Activated CD8-positive, alpha-beta memory T cell treated with anti-CD3 and anti-CD28 coated beads, Interleukin-2, amount 50 U/mL, for 1 hour (primary cell): ENCODE data around the gene NSMF.
"Not testable (repeated sequence)": the region's sequence is repeated elsewhere in the genome, so short reads cannot be mapped to it uniquely, and the experiment has no call there.

Experiments used
- DNase-seq: peaks from one replicate; pipeline ENCODE4 v3.0.0-alpha.2; 2020; ENCODE audit errors: extremely low read depth

NSMF gene

DNA sequence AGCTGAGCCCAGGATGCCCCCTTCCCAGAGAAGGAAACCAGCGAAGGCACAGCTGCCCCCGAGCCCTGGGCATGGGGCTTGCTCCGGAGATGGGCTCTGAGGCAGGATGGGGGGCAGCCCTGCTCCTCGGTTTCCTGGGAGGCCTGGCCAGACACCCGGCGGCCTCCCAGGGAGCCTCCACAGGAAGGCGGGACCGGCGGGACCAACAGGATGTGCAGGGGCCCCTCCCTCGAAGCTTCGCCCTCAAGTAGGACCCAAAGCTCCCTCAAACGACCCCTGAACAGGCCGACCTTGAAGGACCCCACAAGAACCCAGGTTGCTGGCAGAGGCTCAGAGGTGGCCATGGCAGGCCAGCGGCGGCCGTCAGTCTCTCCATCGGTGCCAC, 47.9 kb downstream of the NSMF start:
- no peak for DNase-seq

DNA sequence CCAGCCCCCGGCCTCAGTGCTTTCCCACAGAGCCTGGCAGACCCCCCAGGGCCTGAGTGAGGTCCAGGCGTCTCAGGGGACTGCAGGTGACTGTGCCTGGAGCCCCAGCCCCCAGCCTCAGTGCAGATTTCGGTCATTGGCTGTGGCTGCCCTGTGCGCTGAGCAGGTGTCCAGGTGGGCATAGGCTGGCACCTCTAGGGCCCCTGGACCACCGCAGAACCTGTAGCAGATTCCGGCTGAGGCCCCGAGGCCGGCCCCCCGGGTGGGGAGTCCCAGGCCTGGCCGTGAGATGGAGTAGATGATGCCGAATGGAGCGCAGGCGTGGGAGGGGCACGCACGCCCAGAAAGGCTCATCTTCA, 48.3 kb downstream of the NSMF start:
- DNase-seq, result no peak

DNA sequence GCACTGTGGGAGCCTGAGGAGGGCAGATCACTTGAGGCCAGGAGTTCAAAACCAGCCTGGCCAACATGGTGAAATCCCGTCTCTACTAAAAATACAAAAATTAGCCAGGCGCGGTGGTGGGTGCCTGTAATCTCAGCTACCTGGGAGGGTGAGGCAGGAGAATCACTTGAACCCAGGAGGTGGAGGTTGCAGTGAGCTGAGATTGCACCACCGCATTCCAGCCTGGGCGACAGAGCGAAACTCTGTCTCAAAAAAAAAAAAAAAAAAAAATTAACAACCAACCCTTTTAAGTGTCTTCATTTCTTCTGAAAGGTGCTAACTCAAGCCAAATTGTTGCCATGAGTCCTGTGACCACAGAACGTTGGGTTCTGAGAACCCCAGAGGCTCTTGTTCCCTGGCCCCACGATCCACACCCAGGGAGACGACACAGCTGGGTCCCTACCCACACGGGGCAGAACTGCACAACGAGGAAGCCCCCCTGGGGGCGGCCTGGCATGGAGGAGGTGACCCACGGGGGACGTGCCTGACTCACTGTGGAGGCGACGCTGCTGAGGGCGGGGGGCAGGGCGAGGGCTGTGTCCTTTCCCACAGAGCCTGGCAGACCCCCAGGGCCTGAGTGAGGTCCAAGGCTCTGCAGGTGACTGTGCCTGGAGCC, 48.8 kb downstream of the NSMF start:
- DNase-seq, result not testable (repeated sequence)

DNA sequence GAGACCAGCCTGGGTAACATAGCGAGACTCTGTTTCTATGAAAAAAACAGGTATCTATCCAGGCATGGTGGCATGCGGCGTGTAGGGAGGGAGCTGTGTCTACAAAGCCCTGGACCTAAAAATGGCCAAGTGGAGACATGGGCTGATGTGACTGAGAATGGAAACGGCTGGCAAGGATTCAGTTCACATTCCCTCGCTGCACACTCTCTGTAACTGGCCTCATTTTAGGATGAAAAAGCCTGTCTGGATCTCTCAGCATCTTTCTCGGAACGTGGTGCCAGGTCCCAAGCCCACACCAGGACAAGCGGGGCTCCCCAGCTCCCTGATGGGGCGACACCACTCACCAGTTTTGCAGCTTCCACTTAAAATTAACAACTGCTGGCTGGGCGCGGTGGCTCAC, 49.6 kb downstream of the NSMF start:
- DNase-seq, result no peak

DNA sequence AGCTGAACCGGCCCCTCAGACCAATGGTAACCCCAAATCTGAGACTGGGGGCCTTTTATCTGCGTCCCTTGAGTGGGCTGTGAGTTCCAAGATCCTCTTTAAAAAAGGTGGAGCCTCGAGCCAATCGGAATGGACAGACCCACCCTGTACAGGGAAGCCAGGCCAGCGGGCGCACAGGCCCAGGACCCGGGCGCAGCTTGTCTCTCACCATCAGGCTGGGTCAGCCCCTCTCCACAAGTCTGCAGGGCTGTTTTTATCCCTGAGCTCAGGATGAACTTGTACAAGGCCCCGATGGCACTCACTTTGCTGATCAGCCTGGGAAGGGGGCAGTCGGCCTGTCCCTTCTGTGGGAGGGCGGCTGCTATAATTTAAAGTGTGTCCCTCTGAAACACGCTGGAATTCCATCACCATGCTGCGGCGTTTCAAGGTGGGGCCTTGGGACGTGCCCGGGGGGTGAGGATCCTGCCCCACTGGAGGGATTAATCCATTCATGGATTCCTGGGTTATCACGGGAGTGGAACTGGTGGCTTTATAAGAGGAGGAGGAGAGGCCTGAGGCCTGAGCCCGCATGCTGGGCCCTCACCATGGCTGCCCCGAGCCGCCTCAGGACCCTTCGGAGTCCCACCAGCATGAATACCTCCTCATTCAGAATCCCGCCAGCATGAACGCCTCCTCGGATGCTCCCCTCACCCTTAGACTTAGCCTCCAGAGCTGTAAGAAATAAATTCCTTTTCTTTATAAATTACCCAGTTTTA, 50.3 kb downstream of the NSMF start:
- DNase-seq, result no peak

DNA sequence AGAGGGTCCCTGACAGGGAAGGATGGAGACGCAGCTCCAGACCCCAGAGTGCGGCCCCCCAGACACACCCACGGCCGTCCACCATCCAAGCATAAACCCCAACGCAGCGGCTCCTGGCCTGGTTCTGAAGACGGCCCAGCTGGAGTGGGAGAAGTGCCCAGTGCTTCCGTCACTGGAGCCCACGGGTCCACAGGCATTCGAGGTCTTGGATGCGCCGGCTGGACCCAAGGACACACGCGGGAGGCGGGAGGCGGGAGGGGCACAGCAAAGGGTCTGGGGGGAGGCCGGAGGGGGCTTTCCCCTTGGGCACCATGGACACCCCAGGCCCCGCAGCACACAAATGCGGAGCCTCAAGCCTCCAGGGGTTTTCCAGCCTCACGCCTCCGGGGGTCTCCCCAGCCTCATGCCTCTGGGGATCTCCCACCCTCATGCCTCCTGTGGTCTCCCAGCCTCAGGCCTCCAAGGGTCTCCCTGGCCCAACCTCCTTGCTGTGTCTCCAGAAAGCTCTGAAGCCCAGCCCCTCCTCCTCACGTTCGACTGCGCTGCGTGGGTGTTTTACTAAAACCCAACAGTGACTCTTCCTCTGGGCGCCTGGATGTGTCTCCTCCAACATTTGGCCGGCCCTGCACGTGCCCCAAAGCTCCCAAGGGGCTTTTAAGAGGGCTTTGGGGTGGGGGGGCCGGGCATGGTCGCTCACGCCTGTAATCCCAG, 51.4 kb downstream of the NSMF start:
- no peak for DNase-seq

DNA sequence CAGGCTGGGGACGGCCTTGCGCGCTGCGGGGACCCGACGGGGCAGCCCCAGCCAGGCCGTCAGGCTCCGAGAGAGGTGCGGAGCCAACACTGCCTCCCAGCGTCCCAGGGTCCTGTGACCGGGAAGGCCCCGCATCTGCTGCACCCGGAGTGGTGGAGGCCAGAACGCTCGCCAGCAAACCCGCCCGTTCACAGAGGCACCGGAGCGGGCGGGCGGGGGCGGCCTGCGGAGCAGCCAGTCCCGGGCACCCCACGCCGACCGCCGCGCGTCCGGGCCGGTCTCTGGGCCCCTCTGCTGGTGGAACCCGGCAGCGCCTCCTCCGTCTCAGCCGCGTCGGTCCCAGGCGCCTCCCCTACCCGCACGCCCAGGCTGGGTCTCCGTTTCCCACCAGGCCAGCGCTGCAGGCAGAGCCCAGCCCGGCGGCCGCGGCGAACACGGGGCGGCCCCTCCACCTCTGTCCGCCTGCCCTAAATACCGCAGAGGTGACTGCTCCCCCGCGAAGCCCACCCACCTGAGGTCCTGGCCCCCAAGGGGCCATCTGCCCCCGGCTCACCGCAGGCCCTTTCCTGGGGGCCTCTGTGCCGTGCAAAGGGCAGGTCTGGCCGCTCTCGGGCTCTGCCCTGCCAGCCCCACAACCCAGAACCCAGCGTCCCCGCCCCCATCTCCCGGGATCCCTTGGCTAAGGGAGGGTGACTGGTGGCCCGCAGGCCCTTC, 52.1 kb downstream of the NSMF start:
- DNase-seq, result no peak

DNA sequence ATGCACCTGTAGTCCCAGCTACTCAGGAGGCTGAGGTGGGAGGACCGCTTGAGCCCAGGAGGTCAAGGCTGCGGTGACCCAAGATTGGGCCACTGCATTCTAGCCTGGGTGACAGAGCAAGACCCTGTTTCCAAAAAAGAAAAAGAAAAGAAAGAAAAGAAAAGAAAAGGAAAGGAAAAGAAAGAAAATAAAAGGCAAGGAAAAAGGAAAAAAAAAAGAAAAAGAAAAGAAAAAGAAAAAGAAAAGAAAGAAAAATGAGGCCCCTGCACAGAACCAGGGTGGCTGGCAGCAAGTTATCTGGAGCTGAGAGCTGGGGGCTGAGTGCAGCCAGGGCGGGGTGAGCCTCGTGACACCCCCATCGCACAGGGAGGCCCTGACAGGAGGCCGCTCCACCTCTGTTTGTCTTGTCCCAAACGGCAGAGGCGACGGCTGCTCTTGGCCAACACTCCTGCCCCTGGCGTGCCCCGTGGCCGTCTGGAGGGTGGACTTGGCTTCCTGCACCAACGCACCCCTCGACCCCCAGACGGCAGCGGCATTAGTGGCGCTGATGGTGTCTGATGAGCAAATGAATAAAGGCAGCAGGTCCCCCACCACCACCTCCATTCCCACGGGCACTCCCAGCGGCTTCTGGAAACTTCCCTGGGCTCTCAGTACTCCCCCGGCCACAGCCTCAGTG, 52.9 kb downstream of the NSMF start:
- no peak for DNase-seq

DNA sequence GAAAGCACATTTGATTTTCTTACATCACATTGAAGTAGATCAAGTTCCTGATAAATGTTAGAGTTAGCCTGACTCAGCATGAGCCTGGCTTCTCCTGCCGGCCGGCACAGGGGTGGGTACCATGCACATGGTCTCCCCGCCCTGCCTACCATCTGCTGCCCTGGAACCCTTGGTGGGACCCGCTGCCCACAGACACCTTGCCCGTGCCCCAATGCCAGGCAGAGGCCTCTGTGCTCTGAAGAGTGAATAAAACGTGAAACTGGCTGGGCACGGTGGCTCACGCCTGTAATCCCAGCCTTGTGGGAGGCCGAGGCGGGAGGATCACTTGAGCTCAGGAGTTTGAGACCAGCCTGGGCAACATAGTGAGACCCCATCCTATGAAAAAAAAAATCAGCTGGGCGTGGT, 53.5 kb downstream of the NSMF start:
- DNase-seq, result no peak

DNA sequence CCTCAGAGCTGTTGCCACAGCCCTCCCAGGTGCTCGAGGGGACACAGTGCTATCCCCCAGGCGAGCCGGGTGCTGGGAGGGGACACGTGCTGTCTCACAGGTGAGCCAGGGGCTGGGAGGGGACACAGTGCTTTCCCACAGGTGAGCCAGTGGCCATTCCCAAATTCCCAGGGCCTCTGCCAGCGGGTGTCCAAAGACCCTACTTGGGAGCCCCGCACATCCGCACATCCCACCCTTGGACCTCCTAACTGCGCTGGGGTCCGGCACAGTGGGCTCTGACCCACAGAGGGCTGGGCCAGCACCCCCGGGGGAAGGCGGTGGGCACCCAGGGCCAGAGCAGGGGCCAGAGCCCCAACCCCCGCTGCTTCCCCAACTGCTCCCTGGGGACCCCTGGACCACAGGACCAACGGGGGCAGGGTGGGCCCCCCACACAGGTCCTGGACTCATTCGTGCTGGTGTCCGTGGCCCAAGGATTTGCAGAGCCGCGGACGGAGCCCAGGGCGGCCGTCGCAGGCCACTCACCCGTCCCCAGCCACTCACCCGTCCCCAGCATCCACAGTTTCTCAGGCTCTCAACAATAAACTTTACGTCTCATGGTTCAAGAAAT, 54.1 kb downstream of the NSMF start:
- no peak for DNase-seq

DNA sequence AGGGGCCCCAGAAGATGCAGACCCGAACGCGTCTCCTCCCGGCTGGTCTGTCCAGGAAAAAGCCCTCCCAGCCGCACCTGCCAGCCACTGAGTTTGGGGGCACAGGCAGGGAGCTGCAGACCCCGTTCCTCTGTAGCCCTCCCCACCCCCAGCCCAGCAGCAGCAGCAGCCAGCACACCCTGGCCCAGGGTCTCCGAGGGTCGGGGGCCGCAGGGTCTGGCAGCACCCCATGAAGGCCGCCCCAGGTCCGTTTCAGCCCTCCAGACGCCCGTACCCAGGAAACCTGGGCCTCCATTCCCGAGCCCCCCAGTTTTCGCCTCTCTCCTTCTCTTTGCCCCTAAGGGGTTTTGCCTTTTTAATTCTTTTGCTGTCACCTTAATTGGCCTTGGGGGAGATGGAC, 55.9 kb downstream of the NSMF start:
- no peak for DNase-seq

DNA sequence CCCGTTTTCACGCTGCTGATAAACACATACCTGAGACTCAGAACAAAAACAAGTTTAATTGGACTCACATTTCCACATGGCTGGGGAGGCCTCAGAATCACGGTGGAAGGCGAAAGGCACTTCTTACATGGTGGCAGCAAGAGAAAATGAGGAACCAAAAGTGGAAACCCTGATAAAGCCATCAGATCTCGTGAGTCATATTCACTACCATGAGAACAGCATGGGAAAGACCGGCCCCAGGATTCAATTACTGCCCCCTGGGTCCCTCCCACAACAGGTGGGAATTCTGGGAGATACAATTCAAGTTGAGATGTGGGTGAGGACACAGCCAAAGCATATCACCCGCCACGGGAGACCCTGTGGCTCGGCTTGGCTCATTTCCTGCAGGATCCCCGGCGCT, 56.4 kb downstream of the NSMF start:
- no peak for DNase-seq

DNA sequence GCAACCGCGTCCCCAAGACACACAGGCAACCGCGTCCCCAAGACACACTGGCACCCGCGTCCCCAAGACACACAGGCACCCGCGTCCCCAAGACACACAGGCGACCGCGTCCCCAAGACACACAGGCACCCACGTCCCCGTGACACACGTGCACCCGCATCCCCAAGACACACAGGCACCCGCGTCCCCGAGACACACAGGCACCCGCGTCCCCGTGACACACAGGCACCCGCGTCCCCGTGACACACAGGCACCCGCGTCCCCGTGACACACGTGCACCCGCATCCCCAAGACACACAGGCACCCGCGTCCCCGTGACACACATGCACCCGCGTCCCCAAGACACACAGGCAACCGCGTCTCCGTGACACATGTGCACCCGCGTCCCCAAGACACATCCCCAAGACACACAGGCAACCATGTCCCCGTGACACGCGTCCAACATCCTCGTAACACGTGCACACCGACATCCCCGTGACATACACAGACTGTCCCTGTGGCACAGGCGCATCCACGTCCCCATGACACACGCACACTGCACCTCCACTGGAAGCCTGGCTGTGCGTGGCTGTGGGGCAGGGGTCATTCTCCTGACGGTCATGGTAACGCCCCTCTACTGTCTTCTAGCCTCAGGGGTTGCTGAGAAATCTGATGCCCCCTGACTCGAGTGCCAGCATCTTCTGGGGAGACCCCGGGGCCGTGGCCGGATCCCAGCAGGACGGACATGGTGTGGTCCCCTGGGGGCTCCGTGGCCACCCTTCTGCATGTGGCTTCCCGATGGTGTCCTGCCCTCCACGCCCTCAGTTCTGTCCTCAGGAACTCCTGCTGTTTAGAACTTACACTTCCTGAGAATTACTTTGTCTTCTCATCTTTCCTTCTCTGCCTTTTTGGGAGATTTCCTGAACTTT, 60.3 kb downstream of the NSMF start:
- no peak for DNase-seq

DNA sequence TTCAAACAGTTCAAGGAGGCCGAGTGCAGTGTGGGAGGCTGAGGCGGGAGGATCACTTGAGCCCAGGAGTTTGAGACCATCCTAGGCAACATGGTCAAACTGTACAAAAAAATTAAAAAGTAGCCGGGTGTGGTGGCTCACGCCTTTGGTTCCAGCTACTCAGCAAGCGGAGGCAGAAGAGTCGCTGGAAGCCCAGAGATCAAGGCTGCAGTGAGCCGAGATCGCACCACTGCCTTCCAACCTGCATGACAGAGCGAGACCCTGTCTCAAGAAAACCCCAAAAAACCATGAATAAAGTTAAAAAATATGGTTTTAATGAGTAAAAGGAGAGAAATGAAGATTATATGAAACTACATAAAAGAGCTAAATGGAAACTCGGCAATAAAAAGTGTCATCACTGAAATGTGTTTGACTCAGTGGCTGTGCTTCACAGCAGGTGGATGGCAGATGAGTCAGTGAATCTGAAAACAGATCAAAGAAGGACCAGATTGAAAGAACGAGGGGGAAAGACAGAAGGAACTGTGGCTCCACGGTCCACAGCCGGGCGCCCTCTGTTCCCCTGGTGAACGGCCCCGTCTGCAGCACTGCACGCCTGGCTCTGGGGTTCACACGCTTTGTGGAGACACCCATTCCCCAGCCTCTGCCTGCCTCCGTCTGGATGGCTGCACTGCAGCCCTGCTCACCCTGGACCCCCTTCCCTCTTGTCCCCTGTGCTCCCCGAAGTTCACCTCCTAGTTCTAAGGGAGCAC, 61.3 kb downstream of the NSMF start:
- no peak for DNase-seq
